IPS DF 4.7 (cell line): ENCODE data around the gene ATP5PD.
"Not testable (repeated sequence)": the region's sequence is repeated elsewhere in the genome, so short reads cannot be mapped to it uniquely, and the experiment has no call there.

Experiments
- DNase-seq: peaks from one replicate; pipeline ENCODE4 v3.0.0-alpha.2; 2013; ENCODE audit warnings: low spot score; ENCODE audit errors: extremely low read depth

Gene ATP5PD

GRCh38 chr17:75024686-75025397 is 21.9 kb downstream of the ATP5PD start:
- no peak for DNase-seq

GRCh38 chr17:75020331-75021110 is 26.2 kb downstream of the ATP5PD start:
- no peak for DNase-seq

- no peak for DNase-seq
These were observed 27.1 kb downstream of the ATP5PD start for GRCh38 chr17:75019710-75020109.

- no peak for DNase-seq
These were observed 27.6 kb downstream of the ATP5PD start for GRCh38 chr17:75019146-75019545.

- DNase-seq = no peak
These were observed 33.6 kb downstream of the ATP5PD start for GRCh38 chr17:75013092-75013559.

GRCh38 chr17:75012346-75013091 is 34.2 kb downstream of the ATP5PD start, which contains the start of gene MRPL58:
MRPL58 (plus strand) TSS chr17:75012670; CDS start chr17:75012687, 17 bp downstream.
- DNase-seq = no peak

- no peak for DNase-seq
These were observed 34.7 kb downstream of the ATP5PD start for GRCh38 chr17:75012096-75012345.

- no peak for DNase-seq
These were observed 35.2 kb downstream of the ATP5PD start for GRCh38 chr17:75011401-75012095.

GRCh38 chr17:75010683-75011400 is 35.9 kb downstream of the ATP5PD start:
- DNase-seq = no peak

- DNase-seq = no peak
These were observed 37.5 kb downstream of the ATP5PD start for GRCh38 chr17:75009139-75009724.

- DNase-seq = no peak
These were observed 38.4 kb downstream of the ATP5PD start for GRCh38 chr17:75008373-75008772.

GRCh38 chr17:75006653-75007052 is 40.1 kb downstream of the ATP5PD start:
- no peak for DNase-seq

GRCh38 chr17:75006084-75006483 is 40.7 kb downstream of the ATP5PD start:
- DNase-seq = not testable (repeated sequence)

- DNase-seq = no peak
These were observed 41.5 kb downstream of the ATP5PD start for GRCh38 chr17:75005291-75005690.

- DNase-seq = no peak
These were observed 42.4 kb downstream of the ATP5PD start for GRCh38 chr17:75004371-75004770.

- no peak for DNase-seq
These were observed 42.8 kb downstream of the ATP5PD start for GRCh38 chr17:75003957-75004355.

GRCh38 chr17:75003070-75003956 is 43.5 kb downstream of the ATP5PD start:
- no peak for DNase-seq

- no peak for DNase-seq
These were observed 44.6 kb downstream of the ATP5PD start for GRCh38 chr17:75001915-75002843.
